Activated B cell treated with CpG ODN at 0.5 μM for 24 hours (primary cell): Measurements from ENCODE around the gene PGBD1. TPM values are rescaled to one million over a fixed set of nuclear protein-coding genes. Genes with fewer than 3 reads are reported as not detected.

Experiments
- ATAC-seq: fragments of 200-7000 bp; cut with Tn5 transposase; one replicate; pipeline ENCODE4 v1.10.0; 2021; ENCODE audit warnings: low read depth, mild to moderate bottlenecking, moderate library complexity
- CTCF ChIA-PET: fragments of 350-600 bp; sonication (Branson Sonifier 250); formaldehyde crosslinking; loops from one replicate; lab custom pipeline; 2021; ENCODE audit warnings: antibody characterized with exemption; lab: Charles Lee
- POLR2A ChIA-PET: fragments of 350-600 bp; sonication (Branson Sonifier 250); formaldehyde crosslinking; loops from one replicate; lab custom pipeline; 2021; ENCODE audit warnings: antibody characterized with exemption; lab: Charles Lee
- DNase-seq: peaks from one replicate; pipeline ENCODE4 v3.0.0; 2022
- H3K27ac Mint-ChIP-seq: one replicate; pipeline ENCODE4 v1.8.0; 2020; ENCODE audit warnings: mixed read lengths
- H3K27me3 Mint-ChIP-seq: one replicate; pipeline ENCODE4 v1.8.0; 2021; ENCODE audit warnings: mixed read lengths
- H3K36me3 Mint-ChIP-seq: one replicate; pipeline ENCODE4 v1.8.0; 2021; ENCODE audit warnings: low read depth, mixed read lengths
- H3K4me1 Mint-ChIP-seq: one replicate; pipeline ENCODE4 v1.8.0; 2021; ENCODE audit warnings: mixed read lengths
- H3K4me3 Mint-ChIP-seq: one replicate; pipeline ENCODE4 v1.8.0; 2020; ENCODE audit warnings: mild to moderate bottlenecking, mixed read lengths
- H3K9me3 Mint-ChIP-seq: one replicate; pipeline ENCODE4 v1.8.0; 2020; ENCODE audit warnings: mixed read lengths
- CTCF ChIP-seq: fragments of 200-600 bp; IDR thresholded peaks from one replicate; pipeline ENCODE4 v1.8.0; 2022; ENCODE audit warnings: antibody characterized with exemption, mild to moderate bottlenecking
- intact Hi-C: fragments of 100-400 bp; cut with micrococcal nuclease; formaldehyde crosslinking; loops from one replicate; pipeline ENCODE4 v1.15.1; 2024
- total RNA-seq: library from RNA; stranded (reverse); gene quantifications from 2 replicates; pipeline ENCODE4 v1.2.3, GENCODE V29; 2022

Gene PGBD1
- total RNA-seq, 1 donor from 2014 or later: 1.8 TPM

GRCh38 chr6:28337121-28337520 is 55.7 kb downstream of the PGBD1 start:
- no peak for TF ChIP-seq CTCF
- H3K9me3 Mint-ChIP-seq: peaks cover 9% of the 10 kb centered on the region
- no peak overlapping the region for H3K27ac Mint-ChIP-seq
- H3K27me3 Mint-ChIP-seq: no peaks in the 10 kb centered on the region
- H3K4me1 Mint-ChIP-seq: no peaks in the 10 kb centered on the region
- CTCF ChIA-PET: interaction anchor here (3.3 kb wide), 1 partner anchor 19 kb away, joined by 14 read pairs; no protein-coding TSS in a partner anchor
- H3K36me3 Mint-ChIP-seq: no peaks in the 10 kb centered on the region
- H3K4me3 Mint-ChIP-seq: no peak overlapping the region
- intact Hi-C loops: loop anchor here (5.0 to 10.0 kb wide), 5 partner anchors 60 to 1160 kb away; partner anchors contain the start of genes ZNF184, ZSCAN12 and ZSCAN26
- ATAC-seq: no peak
- POLR2A ChIA-PET: interaction anchor here (0.7 to 2.1 kb wide), 4 partner anchors 12 to 200 kb away, joined by 3 to 8 read pairs (median 4); partner anchors contain the start of genes ZKSCAN3 and ZKSCAN8
- no peak for DNase-seq

- ATAC-seq: no peak
- no peaks in the 10 kb centered on the region for H3K36me3 Mint-ChIP-seq
- peaks cover 9% of the 10 kb centered on the region for H3K9me3 Mint-ChIP-seq
- POLR2A ChIA-PET: no interaction called here
- intact Hi-C loops: no loop called here
- DNase-seq: no peak
- CTCF ChIA-PET: interaction anchor here (1.2 kb wide), 1 partner anchor 15 kb away, joined by 3 read pairs; no protein-coding TSS in a partner anchor
- no peak overlapping the region for H3K4me3 Mint-ChIP-seq
- H3K27me3 Mint-ChIP-seq: peaks cover 4% of the 10 kb centered on the region
- no peaks in the 10 kb centered on the region for H3K4me1 Mint-ChIP-seq
- no peak overlapping the region for H3K27ac Mint-ChIP-seq
- TF ChIP-seq CTCF: no peak
Observed at GRCh38 chr6:28340310-28341095, 59.1 kb downstream of the PGBD1 start.

- H3K4me1 Mint-ChIP-seq: no peaks in the 10 kb centered on the region
- peaks cover 10% of the 10 kb centered on the region for H3K27me3 Mint-ChIP-seq
- peaks cover 9% of the 10 kb centered on the region for H3K9me3 Mint-ChIP-seq
- ChIA-PET POLR2A (interaction anchor here (0.7 to 0.8 kb wide), 2 partner anchors 203 to 207 kb away, joined by 3 read pairs; no protein-coding TSS in a partner anchor), CTCF (no interaction called here)
- TF ChIP-seq CTCF: no peak
- H3K4me3 Mint-ChIP-seq: no peak overlapping the region
- H3K36me3 Mint-ChIP-seq: no peaks in the 10 kb centered on the region
- no peak for DNase-seq
- no peak overlapping the region for H3K27ac Mint-ChIP-seq
- intact Hi-C loops: no loop called here
- ATAC-seq: no peak
Observed at GRCh38 chr6:28343898-28344677, 62.7 kb downstream of the PGBD1 start.

GRCh38 chr6:28345201-28345600 is 63.8 kb downstream of the PGBD1 start:
- ATAC-seq: no peak
- peaks cover 7% of the 10 kb centered on the region for H3K9me3 Mint-ChIP-seq
- intact Hi-C loops: no loop called here
- H3K36me3 Mint-ChIP-seq: peaks cover 8% of the 10 kb centered on the region
- H3K4me3 Mint-ChIP-seq: no peak overlapping the region
- CTCF ChIA-PET: no interaction called here
- TF ChIP-seq CTCF: no peak
- peaks cover 10% of the 10 kb centered on the region for H3K27me3 Mint-ChIP-seq
- POLR2A ChIA-PET: interaction anchor here (0.8 to 2.1 kb wide), 2 partner anchors 9 to 208 kb away, joined by 3 to 10 read pairs; partner anchors contain the start of gene ZSCAN31
- H3K4me1 Mint-ChIP-seq: peaks cover 9% of the 10 kb centered on the region
- DNase-seq: no peak
- H3K27ac Mint-ChIP-seq: no peak overlapping the region
